GM18907 (cell line): ENCODE data around the gene ARID3A.
A peak's percentile ranks its signal among the peaks of the same experiment; 100 is the strongest.
"Not testable (repeated sequence)": the region's sequence is repeated elsewhere in the genome, so short reads cannot be mapped to it uniquely, and the experiment has no call there.

Experiments
- ATAC-seq: cut with Tn5 transposase; IDR thresholded peaks from one replicate; pipeline ENCODE4 v1.9.1; 2021; ENCODE audit warnings: mild to moderate bottlenecking, moderate library complexity; ENCODE audit not compliant: unreplicated experiment

The ARID3A gene, protein sequence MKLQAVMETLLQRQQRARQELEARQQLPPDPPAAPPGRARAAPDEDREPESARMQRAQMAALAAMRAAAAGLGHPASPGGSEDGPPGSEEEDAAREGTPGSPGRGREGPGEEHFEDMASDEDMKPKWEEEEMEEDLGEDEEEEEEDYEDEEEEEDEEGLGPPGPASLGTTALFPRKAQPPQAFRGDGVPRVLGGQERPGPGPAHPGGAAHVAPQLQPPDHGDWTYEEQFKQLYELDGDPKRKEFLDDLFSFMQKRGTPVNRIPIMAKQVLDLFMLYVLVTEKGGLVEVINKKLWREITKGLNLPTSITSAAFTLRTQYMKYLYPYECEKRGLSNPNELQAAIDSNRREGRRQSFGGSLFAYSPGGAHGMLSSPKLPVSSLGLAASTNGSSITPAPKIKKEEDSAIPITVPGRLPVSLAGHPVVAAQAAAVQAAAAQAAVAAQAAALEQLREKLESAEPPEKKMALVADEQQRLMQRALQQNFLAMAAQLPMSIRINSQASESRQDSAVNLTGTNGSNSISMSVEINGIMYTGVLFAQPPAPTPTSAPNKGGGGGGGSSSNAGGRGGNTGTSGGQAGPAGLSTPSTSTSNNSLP

GRCh38 chr19:925526-926322 lies at the start of gene ARID3A:
Gene ARID3A, plus strand, starts transcription at chr19:926035. Its CDS starts 3,494 bp downstream, at chr19:929529.
- ATAC-seq = peak; percentile 53

- ATAC-seq = no peak
Observed at GRCh38 chr19:876089-876488, 49.7 kb upstream of the ARID3A start.

DNA sequence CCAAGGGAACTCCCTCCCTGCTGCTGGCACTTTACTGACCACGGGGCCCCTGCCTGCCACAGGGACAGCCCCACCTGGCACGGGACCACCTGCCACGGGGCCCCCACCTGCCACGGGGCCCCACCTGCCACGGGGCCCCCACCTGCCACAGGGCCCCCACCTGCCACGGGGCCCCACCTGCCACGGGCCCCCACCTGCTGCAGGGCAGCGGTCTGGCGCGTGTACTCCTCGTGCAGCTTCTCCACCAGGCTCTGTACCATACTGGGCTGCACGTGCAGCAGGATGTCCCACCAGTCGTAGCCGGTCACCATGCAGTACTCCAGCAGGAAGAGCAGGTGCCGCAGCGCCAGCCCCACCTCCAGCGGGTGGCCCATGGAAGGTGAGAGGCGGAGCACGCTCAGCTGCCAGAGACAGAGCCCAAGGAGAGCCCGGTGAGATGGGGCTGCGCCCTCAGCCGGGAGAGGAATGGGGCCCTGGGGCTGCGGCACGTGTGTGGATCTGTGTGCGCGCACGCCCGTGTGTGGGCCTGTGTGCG lies 49.0 kb upstream of the ARID3A start:
- no peak for ATAC-seq

GRCh38 chr19:877992-878660 lies 47.7 kb upstream of the ARID3A start:
- not testable (repeated sequence) for ATAC-seq

DNA sequence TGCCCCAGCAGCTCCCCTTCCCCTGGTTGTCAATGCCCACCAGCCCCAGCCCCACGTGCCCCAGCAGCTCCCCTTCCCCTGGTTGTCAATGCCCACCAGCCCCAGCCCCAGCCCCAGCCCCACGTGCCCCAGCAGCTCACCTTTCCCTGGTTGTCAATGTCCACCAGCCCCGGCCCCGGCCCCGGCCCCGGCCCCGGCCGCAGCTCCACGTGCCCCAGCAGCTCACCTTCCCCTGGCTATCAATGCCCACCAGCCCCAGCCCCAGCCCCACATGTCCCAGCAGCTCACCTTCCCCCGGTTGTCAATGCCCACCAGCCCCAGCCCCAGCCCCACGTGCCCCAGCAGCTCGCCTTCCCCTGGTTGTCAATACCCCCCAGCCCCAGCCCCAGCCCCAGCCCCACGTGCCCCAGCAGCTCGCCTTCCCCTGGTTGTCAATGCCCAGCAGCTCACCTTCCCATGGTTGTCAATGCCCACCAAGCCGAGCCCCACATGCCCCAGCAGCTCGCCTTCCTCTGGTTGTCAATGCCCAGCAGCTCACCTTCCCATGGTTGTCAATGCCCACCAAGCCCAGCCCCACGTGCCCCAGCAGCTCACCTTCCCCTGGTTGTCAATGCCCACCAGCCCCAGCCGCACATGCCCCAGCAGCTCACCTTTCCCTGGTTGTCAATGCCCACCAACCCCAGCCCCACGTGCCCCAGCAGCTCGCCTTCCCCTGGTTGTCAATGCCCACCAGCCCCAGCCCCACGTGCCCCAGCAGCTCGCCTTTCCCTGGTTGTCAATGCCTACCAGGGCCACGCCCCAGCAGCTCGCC lies 46.9 kb upstream of the ARID3A start:
- ATAC-seq = not testable (repeated sequence)

DNA sequence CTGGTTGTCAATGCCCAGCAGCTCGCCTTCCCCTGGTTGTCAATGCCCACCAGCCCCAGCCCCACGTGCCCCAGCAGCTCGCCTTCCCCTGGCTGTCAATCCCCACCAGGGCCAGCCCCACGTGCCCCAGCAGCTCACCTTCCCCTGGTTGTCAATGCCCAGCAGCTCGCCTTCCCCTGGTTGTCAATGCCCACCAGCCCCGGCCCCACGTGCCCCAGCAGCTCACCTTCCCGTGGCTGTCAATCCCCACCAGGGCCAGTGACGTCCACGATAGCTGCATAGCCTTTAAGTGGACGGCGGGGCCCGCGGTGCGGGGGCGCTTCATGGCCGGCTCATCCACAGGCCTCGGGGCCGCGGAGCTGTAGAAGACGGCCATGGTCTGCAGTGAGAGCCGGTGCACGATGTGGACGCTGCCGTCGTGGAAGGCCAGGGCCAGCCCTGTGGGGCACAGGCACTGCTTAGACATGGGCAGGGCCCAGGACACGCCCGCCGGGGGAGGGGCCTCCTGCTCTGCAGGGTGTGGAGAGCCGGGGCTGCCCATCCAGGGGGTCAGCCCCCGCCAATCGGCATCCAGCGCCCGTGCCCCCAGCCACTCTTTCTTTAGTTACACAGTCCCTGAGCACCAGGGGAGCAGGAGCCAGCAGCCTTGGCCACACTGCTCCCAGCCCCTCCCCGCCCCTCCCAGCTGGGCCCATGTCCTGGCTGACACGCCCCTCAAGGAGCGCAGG lies 46.0 kb upstream of the ARID3A start:
- ATAC-seq = no peak

DNA sequence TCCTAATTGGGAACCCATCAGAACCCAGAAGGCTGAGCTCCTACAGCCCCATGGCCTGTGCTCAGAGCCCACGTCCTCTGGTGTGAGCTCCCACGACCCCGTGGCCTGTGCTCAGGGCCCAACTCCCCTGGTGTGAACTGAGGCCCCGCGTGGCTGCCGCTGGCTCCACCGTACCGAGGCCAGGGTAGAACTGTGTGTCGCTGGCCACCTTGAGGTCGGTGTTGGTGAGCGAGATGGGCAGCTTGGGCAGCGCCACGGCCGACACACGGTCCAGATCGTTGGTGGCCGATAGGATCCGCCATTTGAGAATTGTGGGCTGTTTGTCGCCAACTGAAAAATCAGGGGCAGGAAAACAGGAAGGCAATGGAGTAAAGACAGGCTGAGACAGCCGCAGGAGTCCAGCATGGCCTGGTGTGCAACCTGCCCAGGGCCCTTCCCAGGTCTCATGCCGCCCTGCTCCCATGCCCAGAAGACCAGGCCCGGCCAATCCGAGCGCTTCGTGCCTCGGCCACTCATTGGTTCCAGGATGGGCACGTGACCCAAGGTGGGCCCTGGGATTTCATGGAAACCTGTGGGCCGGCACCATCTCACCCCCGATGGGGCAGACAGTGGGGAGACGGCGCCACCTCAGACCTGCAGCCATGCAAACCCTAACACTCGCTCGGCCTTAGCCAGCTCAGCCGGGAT lies 44.3 kb upstream of the ARID3A start:
- ATAC-seq = no peak

- ATAC-seq = no peak
Observed at GRCh38 chr19:882871-883497, 42.9 kb upstream of the ARID3A start.

- no peak for ATAC-seq
Observed at GRCh38 chr19:883661-884211, 42.1 kb upstream of the ARID3A start.

GRCh38 chr19:884420-885211 lies 41.2 kb upstream of the ARID3A start:
- ATAC-seq = no peak

DNA sequence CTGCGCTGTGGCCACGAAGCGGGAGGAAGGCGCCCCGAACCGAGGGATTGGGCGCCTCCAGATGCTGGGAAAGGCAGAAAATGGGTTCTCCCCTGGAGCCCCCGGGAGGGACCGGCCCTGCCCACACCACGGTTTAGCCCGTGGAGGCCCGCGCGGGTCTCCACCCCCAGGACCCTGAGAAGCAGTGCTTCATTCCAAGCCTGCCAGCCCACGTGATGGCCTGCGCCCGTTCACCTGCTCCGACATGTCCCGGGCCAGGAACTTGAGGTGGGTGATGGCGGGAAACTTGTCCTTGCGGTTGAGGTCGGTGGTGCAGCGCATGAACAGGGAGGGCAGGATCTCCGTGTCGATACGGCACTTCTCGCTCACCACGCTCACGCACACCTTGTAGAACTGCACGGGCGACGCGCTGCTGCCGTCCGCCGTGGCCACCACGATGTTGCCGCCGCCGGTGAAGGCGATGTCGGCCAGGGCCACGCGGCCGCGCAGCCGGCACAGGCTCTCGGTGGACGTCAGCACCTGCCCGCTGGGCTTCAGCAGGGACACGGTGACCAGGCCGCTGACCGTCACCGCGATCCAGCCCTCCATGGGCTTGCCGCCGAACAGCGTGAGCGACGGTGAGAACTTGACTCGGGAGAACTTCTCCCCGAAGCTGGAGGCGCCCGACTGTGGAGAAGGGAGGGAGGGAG lies 40.2 kb upstream of the ARID3A start:
- no peak for ATAC-seq

- no peak for ATAC-seq
Observed at GRCh38 chr19:887072-887471, 38.8 kb upstream of the ARID3A start.

DNA sequence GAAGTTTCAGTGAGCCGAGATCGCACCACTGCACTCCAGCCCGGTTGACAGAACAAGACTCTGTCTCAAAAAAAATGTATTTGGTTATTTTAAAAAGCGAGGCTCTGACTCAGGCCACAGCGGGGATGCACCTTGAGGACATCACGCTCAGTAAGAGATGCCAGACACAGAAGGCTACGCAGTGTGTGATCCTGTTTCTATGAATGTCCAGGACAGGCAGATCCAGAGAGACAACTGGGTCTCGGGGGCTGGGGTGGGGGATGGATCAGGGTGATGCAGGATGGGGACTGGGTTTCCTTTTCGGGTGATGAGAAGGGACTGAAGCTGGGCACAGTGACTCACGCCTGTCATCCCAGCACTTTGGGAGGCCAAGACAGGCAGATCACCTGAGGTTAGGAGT lies 38.2 kb upstream of the ARID3A start:
- no peak for ATAC-seq

- no peak for ATAC-seq
Observed at GRCh38 chr19:888581-889385, 37.1 kb upstream of the ARID3A start.

DNA sequence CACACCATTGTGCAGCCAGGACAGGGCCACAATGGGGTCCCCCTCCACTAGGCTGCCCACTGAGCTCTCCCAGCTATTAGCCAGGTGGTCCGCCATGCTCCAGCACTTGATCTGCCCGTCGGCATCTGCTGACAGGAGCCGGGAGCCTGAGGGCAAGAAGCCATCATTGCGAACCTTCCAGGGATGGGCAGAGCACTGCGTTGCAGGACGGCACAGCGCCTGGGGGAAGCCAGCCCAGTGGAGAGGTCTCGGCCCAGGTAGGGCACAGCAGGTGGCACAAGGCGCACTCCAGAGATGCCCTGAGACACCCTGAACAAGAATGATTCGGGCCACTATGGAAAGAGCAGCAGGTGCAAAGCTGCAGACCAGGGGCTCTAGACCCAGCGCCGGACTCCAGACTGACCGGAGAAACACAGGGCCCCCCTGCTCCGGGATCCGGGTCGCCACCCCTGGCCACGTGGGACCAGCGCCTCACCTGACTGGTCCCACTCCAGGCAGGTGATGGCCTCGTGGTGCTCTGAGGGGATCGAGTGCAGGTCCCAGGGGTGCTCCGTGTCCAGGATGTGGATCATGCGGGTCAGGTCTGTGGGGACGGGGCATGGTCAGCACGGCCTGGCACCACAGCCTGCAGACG lies 36.1 kb upstream of the ARID3A start:
- ATAC-seq = no peak
